ENCODE data around the gene INHBB.

The INHBB gene

GRCh38 chr2:120343100-120343432 lies 2.9 kb upstream of the INHBB start:
- H3K9me3 ChIP-seq (ENCODE audit: control insufficient read depth in 2 of 2, low read length in 2 of 2): no peaks in the 10 kb centered on the region
- no peak overlapping the region for H3K27ac ChIP-seq (ENCODE audit: low read length)
- H3K36me3 ChIP-seq (ENCODE audit: control insufficient read depth in 2 of 2, insufficient read depth in 2 of 2, low read length in 2 of 2): no peaks in the 10 kb centered on the region
- H3K27me3 ChIP-seq (ENCODE audit: control insufficient read depth in 1 of 2, insufficient read depth in 2 of 2, low read length in 2 of 2): peaks cover 48 to 76% of the 10 kb centered on the region in 2 donors
- peak overlapping the region in 1 of 2 donors; percentile 55 for H3K4me3 ChIP-seq (ENCODE audit: low read length in 2 of 2)
- H3K4me1 ChIP-seq (ENCODE audit: control insufficient read depth, insufficient read depth, low read length): peaks cover 36% of the 10 kb centered on the region
- no peak overlapping the region for H3K9ac ChIP-seq (ENCODE audit: low read length in 2 of 2)

GRCh38 chr2:120343433-120344105 lies 2.4 kb upstream of the INHBB start:
- no peaks in the 10 kb centered on the region for H3K9me3 ChIP-seq (ENCODE audit: control insufficient read depth in 2 of 2, low read length in 2 of 2)
- H3K27ac ChIP-seq (ENCODE audit: low read length): no peak overlapping the region
- peaks cover 48 to 76% of the 10 kb centered on the region in 2 donors for H3K27me3 ChIP-seq (ENCODE audit: control insufficient read depth in 1 of 2, insufficient read depth in 2 of 2, low read length in 2 of 2)
- H3K4me3 ChIP-seq (ENCODE audit: low read length in 2 of 2): peak overlapping the region in 1 of 2 donors; percentile 55
- peaks cover 36% of the 10 kb centered on the region for H3K4me1 ChIP-seq (ENCODE audit: control insufficient read depth, insufficient read depth, low read length)
- H3K9ac ChIP-seq (ENCODE audit: low read length in 2 of 2): no peak overlapping the region
- no peaks in the 10 kb centered on the region for H3K36me3 ChIP-seq (ENCODE audit: control insufficient read depth in 2 of 2, insufficient read depth in 2 of 2, low read length in 2 of 2)

DNA sequence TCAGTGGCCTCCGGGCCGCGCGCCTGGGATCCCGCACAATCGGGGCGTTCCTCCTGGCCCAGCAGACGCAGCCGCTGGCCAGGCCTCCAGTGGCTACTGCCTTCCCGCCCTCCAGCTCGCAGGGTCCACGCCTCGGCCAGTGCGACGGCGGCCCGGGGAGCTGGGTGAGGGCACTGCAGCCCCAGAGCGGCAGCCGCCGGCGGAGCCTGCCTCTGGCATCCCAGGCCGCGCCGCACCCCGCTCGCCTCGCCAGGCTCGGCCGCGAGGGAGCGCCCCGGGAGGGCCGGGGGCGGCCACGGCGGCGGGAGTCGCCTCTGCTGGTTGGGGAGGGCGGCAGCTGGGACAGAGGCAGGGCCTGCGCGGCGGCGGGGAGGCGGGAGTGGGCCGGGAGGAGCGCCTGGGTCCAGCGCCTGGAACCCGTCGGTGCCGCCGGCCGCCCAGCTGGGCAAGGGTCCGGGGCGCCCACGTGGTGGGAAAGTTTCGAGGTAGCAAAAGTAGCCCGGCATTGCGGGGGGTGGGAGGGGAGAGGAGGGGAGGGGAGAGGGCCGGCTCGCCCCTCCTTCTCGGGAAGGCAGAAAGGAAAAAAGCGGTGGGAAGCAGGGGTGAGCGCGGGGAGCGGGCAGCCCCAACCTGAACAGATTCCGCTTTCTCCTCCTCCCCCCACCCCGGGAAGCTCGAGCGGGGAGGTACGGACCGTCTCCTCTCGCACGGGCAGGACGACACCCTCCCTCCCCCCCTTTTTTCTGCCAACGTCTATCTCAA lies 1.5 kb upstream of the INHBB start:
- H3K9me3 ChIP-seq (ENCODE audit: control insufficient read depth in 2 of 2, low read length in 2 of 2): no peaks in the 10 kb centered on the region
- H3K27me3 ChIP-seq (ENCODE audit: control insufficient read depth in 1 of 2, insufficient read depth in 2 of 2, low read length in 2 of 2): peaks cover 56 to 79% of the 10 kb centered on the region in 2 donors
- no peaks in the 10 kb centered on the region for H3K36me3 ChIP-seq (ENCODE audit: control insufficient read depth in 2 of 2, insufficient read depth in 2 of 2, low read length in 2 of 2)
- H3K4me3 ChIP-seq (ENCODE audit: low read length in 2 of 2): peak overlapping the region; percentile 50 to 73
- peaks cover 36% of the 10 kb centered on the region for H3K4me1 ChIP-seq (ENCODE audit: control insufficient read depth, insufficient read depth, low read length)
- no peak overlapping the region for H3K27ac ChIP-seq (ENCODE audit: low read length)
- no peak overlapping the region for H3K9ac ChIP-seq (ENCODE audit: low read length in 2 of 2)

DNA sequence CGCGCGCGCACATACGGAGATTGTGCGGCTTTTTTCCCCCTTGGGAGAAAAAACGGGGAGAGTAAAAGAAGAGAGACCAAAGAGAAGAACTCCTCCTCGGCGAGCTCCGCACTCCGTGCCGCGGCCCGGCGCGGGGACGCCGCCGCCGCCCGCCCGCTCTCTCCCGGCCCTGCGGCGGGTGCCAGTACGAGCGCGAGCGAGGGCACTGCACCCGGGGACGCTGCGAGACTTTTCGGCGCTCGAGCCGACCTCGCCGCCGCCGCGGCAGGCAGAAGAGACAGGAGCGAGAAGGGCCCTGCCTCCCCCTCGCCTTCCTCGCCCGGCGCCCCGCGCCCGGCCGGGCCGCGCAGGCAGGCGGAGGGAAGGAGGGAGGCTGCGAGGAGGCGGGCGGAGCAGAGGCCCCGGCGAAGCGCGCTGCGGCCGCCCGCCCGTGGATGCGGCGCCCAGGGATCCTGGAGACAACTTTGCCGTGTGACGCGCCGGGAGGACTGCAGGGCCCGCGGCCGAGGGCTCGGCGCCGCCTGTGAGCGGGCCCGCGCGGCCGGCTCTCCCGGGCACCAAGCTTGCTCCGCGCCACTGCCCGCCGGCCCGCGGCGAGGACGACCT lies 857 bp upstream of the INHBB start:
- Histone ChIP-seq H3K27me3 (ENCODE audit: control insufficient read depth in 1 of 2, insufficient read depth in 2 of 2, low read length in 2 of 2) (peaks cover 53 to 78% of the 10 kb centered on the region in 2 donors), H3K9me3 (ENCODE audit: control insufficient read depth in 2 of 2, low read length in 2 of 2) (no peaks in the 10 kb centered on the region), H3K4me3 (ENCODE audit: low read length in 2 of 2) (peak overlapping the region; percentile 50 to 73), H3K36me3 (ENCODE audit: control insufficient read depth in 2 of 2, insufficient read depth in 2 of 2, low read length in 2 of 2) (no peaks in the 10 kb centered on the region), H3K4me1 (ENCODE audit: control insufficient read depth, insufficient read depth, low read length) (peaks cover 36% of the 10 kb centered on the region), H3K27ac (ENCODE audit: low read length) (no peak overlapping the region), H3K9ac (ENCODE audit: low read length in 2 of 2) (peak overlapping the region in 1 of 2 donors; percentile 14)

- no peaks in the 10 kb centered on the region for H3K9me3 ChIP-seq (ENCODE audit: control insufficient read depth in 2 of 2, low read length in 2 of 2)
- H3K36me3 ChIP-seq (ENCODE audit: control insufficient read depth in 2 of 2, insufficient read depth in 2 of 2, low read length in 2 of 2): no peaks in the 10 kb centered on the region
- H3K27ac ChIP-seq (ENCODE audit: low read length): no peak overlapping the region
- H3K4me1 ChIP-seq (ENCODE audit: control insufficient read depth, insufficient read depth, low read length): peaks cover 36% of the 10 kb centered on the region
- peaks cover 49 to 77% of the 10 kb centered on the region in 2 donors for H3K27me3 ChIP-seq (ENCODE audit: control insufficient read depth in 1 of 2, insufficient read depth in 2 of 2, low read length in 2 of 2)
- no peak overlapping the region for H3K9ac ChIP-seq (ENCODE audit: low read length in 2 of 2)
- H3K4me3 ChIP-seq (ENCODE audit: low read length in 2 of 2): peak overlapping the region in 1 of 2 donors; percentile 73
Measured at GRCh38 chr2:120345608-120346007, 328 bp upstream of the INHBB start.

DNA sequence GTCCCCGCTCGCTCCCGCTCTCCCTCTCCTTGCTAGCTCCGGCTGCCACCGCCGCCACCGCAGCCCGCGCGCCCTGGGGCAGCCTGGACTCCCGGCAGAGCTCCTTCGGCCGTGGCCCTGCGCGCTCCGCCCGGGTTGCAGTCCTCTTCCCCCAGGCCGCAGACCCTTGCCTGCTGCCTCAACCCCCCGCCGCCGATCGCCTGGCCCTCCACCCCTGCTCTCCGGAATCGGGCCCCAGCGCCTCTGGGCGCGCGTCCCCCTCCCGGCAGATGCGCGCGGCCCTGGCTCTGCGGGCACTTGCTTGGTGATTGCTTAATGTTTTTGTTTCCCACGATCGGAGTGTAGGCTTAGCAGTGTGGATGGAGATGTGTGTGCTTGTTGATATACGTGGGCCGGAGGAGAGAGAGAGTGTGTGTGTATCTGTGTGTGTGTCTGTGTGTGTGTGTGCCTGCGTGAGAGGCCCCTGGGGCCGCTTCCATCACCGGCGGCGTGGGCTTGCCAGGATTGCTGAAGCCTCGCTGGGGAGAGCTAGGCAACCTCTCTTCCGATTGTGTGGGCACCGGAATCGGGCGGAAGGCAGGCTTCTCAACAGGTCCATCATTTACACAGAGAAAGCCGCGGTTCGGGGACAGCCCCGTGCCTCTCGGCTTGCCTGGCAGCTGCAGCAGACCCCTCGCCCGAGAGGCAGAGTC lies 877 bp downstream of the INHBB start:
- H3K27ac ChIP-seq (ENCODE audit: low read length): no peak overlapping the region
- H3K36me3 ChIP-seq (ENCODE audit: control insufficient read depth in 2 of 2, insufficient read depth in 2 of 2, low read length in 2 of 2): no peaks in the 10 kb centered on the region
- H3K4me3 ChIP-seq (ENCODE audit: low read length in 2 of 2): peak overlapping the region; percentile 4 to 55
- H3K4me1 ChIP-seq (ENCODE audit: control insufficient read depth, insufficient read depth, low read length): peaks cover 36% of the 10 kb centered on the region
- no peaks in the 10 kb centered on the region for H3K9me3 ChIP-seq (ENCODE audit: control insufficient read depth in 2 of 2, low read length in 2 of 2)
- H3K9ac ChIP-seq (ENCODE audit: low read length in 2 of 2): no peak overlapping the region
- peaks cover 37 to 65% of the 10 kb centered on the region in 2 donors for H3K27me3 ChIP-seq (ENCODE audit: control insufficient read depth in 1 of 2, insufficient read depth in 2 of 2, low read length in 2 of 2)

GRCh38 chr2:120347396-120348060 lies 1.6 kb downstream of the INHBB start:
- H3K27ac ChIP-seq (ENCODE audit: low read length): no peak overlapping the region
- no peaks in the 10 kb centered on the region for H3K9me3 ChIP-seq (ENCODE audit: control insufficient read depth in 2 of 2, low read length in 2 of 2)
- peaks cover 30 to 58% of the 10 kb centered on the region in 2 donors for H3K27me3 ChIP-seq (ENCODE audit: control insufficient read depth in 1 of 2, insufficient read depth in 2 of 2, low read length in 2 of 2)
- peak overlapping the region in 1 of 2 donors; percentile 29 for H3K4me3 ChIP-seq (ENCODE audit: low read length in 2 of 2)
- peaks cover 36% of the 10 kb centered on the region for H3K4me1 ChIP-seq (ENCODE audit: control insufficient read depth, insufficient read depth, low read length)
- no peaks in the 10 kb centered on the region for H3K36me3 ChIP-seq (ENCODE audit: control insufficient read depth in 2 of 2, insufficient read depth in 2 of 2, low read length in 2 of 2)
- H3K9ac ChIP-seq (ENCODE audit: low read length in 2 of 2): no peak overlapping the region

DNA sequence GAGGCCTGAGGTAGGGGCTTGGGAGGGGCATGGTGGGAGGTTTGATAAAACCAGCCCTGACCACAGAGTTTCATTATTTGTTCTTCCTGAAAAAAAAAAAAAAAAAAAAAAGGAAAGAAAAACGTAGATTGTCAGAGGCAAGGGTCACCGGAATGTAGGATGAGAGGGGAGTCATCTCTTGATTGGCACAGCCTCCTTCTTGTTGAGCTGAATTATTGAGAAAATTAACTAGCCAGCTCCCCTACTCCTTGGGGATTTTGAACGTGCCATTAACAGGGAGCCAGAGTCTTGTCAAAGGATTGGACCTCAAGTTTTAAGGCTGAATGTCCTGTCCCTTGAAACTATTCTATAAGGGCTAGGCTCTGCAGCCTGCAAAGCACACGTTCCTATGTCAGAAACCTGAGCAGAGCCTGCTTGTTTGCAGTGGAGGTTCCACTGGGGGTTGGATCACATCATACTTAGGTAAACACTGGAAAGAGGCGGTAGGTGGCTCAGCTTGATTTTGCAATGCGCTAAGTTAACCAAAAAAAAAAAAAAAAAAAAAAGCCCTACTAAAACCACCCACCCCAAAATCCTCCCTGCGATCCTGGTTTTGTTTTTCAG lies 2.3 kb downstream of the INHBB start:
- no peak overlapping the region for H3K27ac ChIP-seq (ENCODE audit: low read length)
- H3K9ac ChIP-seq (ENCODE audit: low read length in 2 of 2): no peak overlapping the region
- peaks cover 23 to 51% of the 10 kb centered on the region in 2 donors for H3K27me3 ChIP-seq (ENCODE audit: control insufficient read depth in 1 of 2, insufficient read depth in 2 of 2, low read length in 2 of 2)

DNA sequence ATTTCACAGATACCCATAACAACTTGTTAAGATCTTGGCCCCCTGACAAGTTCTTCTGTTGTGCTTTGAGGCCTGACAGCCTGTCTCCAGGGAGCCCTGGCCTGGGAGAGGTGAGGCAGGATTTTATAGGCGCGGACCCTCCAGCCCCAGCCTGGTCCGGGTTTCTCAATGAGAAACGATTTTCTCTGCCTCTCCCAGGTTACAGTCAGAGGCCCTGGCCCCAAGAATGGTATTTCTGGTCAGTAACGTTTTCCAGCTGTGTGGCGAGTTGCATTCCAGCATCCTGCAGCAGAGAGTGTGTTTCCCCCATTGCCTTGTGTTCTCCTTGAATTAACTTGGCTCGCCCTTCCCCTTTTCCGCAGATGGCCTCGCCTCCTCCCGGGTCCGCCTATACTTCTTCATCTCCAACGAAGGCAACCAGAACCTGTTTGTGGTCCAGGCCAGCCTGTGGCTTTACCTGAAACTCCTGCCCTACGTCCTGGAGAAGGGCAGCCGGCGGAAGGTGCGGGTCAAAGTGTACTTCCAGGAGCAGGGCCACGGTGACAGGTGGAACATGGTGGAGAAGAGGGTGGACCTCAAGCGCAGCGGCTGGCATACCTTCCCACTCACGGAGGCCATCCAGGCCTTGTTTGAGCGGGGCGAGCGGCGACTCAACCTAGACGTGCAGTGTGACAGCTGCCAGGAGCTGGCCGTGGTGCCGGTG lies 3.0 kb downstream of the INHBB start:
- Histone ChIP-seq H3K36me3 (ENCODE audit: control insufficient read depth in 2 of 2, insufficient read depth in 2 of 2, low read length in 2 of 2) (no peaks in the 10 kb centered on the region), H3K27me3 (ENCODE audit: control insufficient read depth in 1 of 2, insufficient read depth in 2 of 2, low read length in 2 of 2) (peaks cover 17 to 45% of the 10 kb centered on the region in 2 donors), H3K4me3 (ENCODE audit: low read length in 2 of 2) (no peak overlapping the region), H3K9me3 (ENCODE audit: control insufficient read depth in 2 of 2, low read length in 2 of 2) (no peaks in the 10 kb centered on the region), H3K4me1 (ENCODE audit: control insufficient read depth, insufficient read depth, low read length) (peaks cover 28% of the 10 kb centered on the region), H3K9ac (ENCODE audit: low read length in 2 of 2) (no peak overlapping the region), H3K27ac (ENCODE audit: low read length) (no peak overlapping the region)

More for the DNA sequence above, 2.3 kb downstream of the INHBB start:
- no peak overlapping the region for H3K4me3 ChIP-seq (ENCODE audit: low read length in 2 of 2)
- no peaks in the 10 kb centered on the region for H3K36me3 ChIP-seq (ENCODE audit: control insufficient read depth in 2 of 2, insufficient read depth in 2 of 2, low read length in 2 of 2)
- peaks cover 33% of the 10 kb centered on the region for H3K4me1 ChIP-seq (ENCODE audit: control insufficient read depth, insufficient read depth, low read length)
- no peaks in the 10 kb centered on the region for H3K9me3 ChIP-seq (ENCODE audit: control insufficient read depth in 2 of 2, low read length in 2 of 2)
